OCI-LY3 (cell line): ENCODE measurements around the gene ATXN7L2.

Experiments
- EZH2phosphoT487 ChIP-seq: fragments of 200-600 bp; shearing (Covaris generic); IDR thresholded peaks from 2 replicates; pipeline ENCODE4 v1.6.1; 2018; ENCODE audit warnings: antibody characterized with exemption, mixed run types, low read depth
- TF ChIP-seq, protein P1 (sequence below): fragments of 200-600, 300-600 bp; sonication (generic); IDR thresholded peaks from 2 replicates; pipeline ENCODE4 v1.5.1; 2014; ENCODE audit warnings: antibody characterized with exemption, low read length, low read depth

GRCh38 chr1:109527846-109528695 is 44.4 kb downstream of the ATXN7L2 start:
- TF ChIP-seq, protein P1, sequence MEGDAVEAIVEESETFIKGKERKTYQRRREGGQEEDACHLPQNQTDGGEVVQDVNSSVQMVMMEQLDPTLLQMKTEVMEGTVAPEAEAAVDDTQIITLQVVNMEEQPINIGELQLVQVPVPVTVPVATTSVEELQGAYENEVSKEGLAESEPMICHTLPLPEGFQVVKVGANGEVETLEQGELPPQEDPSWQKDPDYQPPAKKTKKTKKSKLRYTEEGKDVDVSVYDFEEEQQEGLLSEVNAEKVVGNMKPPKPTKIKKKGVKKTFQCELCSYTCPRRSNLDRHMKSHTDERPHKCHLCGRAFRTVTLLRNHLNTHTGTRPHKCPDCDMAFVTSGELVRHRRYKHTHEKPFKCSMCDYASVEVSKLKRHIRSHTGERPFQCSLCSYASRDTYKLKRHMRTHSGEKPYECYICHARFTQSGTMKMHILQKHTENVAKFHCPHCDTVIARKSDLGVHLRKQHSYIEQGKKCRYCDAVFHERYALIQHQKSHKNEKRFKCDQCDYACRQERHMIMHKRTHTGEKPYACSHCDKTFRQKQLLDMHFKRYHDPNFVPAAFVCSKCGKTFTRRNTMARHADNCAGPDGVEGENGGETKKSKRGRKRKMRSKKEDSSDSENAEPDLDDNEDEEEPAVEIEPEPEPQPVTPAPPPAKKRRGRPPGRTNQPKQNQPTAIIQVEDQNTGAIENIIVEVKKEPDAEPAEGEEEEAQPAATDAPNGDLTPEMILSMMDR = no peak
- no peak for TF ChIP-seq EZH2phosphoT487
